MCF 10A (cell line): ENCODE data around the gene NRK. TPM values are rescaled to one million over a fixed set of nuclear protein-coding genes. Genes with fewer than 3 reads are reported as not detected.
A peak's percentile ranks its signal among the peaks of the same experiment; 100 is the strongest.

Source experiments
- Bru-seq: library from RNA; stranded (reverse); fragments of 400-500 nt; gene quantifications from one replicate; lab custom pipeline; 2021; lab: Mats Ljungman, UMichigan
- BruChase-seq, 2 experiments: library from RNA; stranded (reverse); fragments of 400-500 nt; gene quantifications; one replicate each; lab custom pipeline; 2021; lab: Mats Ljungman, UMichigan
- BruUV-seq: library from RNA; stranded (reverse); fragments of 400-500 nt; replicated peaks from 2 replicates; lab custom pipeline; 2021; lab: Mats Ljungman, UMichigan
- CTCF ChIA-PET: fragments of 300-600 bp; sonication (Branson Sonifier 250); formaldehyde crosslinking; extraction: SDS; loops from one replicate; lab custom pipeline; 2021; ENCODE audit warnings: antibody characterized with exemption, inconsistent platforms; lab: Yijun Ruan, JAX
- POLR2A ChIA-PET: fragments of 300-600, 350-650 bp; sonication (Branson Sonifier 250); formaldehyde crosslinking; extraction: SDS; loops from one replicate; lab custom pipeline; 2020; ENCODE audit warnings: antibody characterized with exemption, inconsistent platforms; lab: Yijun Ruan, JAX
- DNase-seq: peaks from one replicate; pipeline ENCODE4 v3.0.0-alpha.2; 2018; ENCODE audit not compliant: unreplicated experiment
- H3K27ac Mint-ChIP-seq: one replicate; pipeline ENCODE4 v1.8.0; 2022; ENCODE audit warnings: mild to moderate bottlenecking, low read depth, mixed read lengths; ENCODE audit not compliant: unreplicated experiment
- H3K27me3 Mint-ChIP-seq: one replicate; pipeline ENCODE4 v1.8.0; 2022; ENCODE audit warnings: mixed read lengths; ENCODE audit not compliant: insufficient read depth, unreplicated experiment
- H3K36me3 Mint-ChIP-seq: one replicate; pipeline ENCODE4 v1.8.0; 2022; ENCODE audit warnings: mild to moderate bottlenecking, moderate library complexity, mixed read lengths; ENCODE audit not compliant: insufficient read depth, unreplicated experiment
- H3K4me1 Mint-ChIP-seq: one replicate; pipeline ENCODE4 v1.8.0; 2022; ENCODE audit warnings: mixed read lengths; ENCODE audit not compliant: insufficient read depth, unreplicated experiment
- H3K4me3 Mint-ChIP-seq: one replicate; pipeline ENCODE4 v1.8.0; 2022; ENCODE audit warnings: mild to moderate bottlenecking, moderate library complexity, mixed read lengths; ENCODE audit not compliant: unreplicated experiment
- H3K9me3 Mint-ChIP-seq: one replicate; pipeline ENCODE4 v1.8.0; 2022; ENCODE audit warnings: mixed read lengths; ENCODE audit not compliant: unreplicated experiment
- CTCF ChIP-seq: fragments of 200-600 bp; IDR thresholded peaks from one replicate; pipeline ENCODE4 v1.8.0; 2022; ENCODE audit warnings: antibody characterized with exemption, mild to moderate bottlenecking; ENCODE audit not compliant: unreplicated experiment
- intact Hi-C: fragments of 100-400 bp; cut with micrococcal nuclease; formaldehyde crosslinking; loops from 2 replicates; pipeline ENCODE4 v1.14.1; 2022
- long read RNA-seq: library from polyadenylated mRNA; stranded (forward); transcript quantifications from one replicate; pipeline ENCODE4 v2.0.0, GENCODE V29; 2022
- total RNA-seq: library from RNA; stranded (reverse); gene quantifications from 2 replicates; pipeline ENCODE4 v1.2.3, GENCODE V29; 2022

The NRK gene, protein sequence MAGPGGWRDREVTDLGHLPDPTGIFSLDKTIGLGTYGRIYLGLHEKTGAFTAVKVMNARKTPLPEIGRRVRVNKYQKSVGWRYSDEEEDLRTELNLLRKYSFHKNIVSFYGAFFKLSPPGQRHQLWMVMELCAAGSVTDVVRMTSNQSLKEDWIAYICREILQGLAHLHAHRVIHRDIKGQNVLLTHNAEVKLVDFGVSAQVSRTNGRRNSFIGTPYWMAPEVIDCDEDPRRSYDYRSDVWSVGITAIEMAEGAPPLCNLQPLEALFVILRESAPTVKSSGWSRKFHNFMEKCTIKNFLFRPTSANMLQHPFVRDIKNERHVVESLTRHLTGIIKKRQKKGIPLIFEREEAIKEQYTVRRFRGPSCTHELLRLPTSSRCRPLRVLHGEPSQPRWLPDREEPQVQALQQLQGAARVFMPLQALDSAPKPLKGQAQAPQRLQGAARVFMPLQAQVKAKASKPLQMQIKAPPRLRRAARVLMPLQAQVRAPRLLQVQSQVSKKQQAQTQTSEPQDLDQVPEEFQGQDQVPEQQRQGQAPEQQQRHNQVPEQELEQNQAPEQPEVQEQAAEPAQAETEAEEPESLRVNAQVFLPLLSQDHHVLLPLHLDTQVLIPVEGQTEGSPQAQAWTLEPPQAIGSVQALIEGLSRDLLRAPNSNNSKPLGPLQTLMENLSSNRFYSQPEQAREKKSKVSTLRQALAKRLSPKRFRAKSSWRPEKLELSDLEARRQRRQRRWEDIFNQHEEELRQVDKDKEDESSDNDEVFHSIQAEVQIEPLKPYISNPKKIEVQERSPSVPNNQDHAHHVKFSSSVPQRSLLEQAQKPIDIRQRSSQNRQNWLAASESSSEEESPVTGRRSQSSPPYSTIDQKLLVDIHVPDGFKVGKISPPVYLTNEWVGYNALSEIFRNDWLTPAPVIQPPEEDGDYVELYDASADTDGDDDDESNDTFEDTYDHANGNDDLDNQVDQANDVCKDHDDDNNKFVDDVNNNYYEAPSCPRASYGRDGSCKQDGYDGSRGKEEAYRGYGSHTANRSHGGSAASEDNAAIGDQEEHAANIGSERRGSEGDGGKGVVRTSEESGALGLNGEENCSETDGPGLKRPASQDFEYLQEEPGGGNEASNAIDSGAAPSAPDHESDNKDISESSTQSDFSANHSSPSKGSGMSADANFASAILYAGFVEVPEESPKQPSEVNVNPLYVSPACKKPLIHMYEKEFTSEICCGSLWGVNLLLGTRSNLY (N-terminal part only)
- total RNA-seq, result 0.16 and 0.25 TPM in 2 replicates
- Bru-seq, nascent RNA, result percentile 20 among the genes with signal in this experiment
- percentile 27 among the genes with signal in this experiment for BruChase-seq, experiment 1, labeled RNA remaining after a 6-hour chase
- BruChase-seq, experiment 2, labeled RNA remaining after a 2-hour chase, result percentile 30 among the genes with signal in this experiment
- long read RNA-seq, result 0 reads

DNA sequence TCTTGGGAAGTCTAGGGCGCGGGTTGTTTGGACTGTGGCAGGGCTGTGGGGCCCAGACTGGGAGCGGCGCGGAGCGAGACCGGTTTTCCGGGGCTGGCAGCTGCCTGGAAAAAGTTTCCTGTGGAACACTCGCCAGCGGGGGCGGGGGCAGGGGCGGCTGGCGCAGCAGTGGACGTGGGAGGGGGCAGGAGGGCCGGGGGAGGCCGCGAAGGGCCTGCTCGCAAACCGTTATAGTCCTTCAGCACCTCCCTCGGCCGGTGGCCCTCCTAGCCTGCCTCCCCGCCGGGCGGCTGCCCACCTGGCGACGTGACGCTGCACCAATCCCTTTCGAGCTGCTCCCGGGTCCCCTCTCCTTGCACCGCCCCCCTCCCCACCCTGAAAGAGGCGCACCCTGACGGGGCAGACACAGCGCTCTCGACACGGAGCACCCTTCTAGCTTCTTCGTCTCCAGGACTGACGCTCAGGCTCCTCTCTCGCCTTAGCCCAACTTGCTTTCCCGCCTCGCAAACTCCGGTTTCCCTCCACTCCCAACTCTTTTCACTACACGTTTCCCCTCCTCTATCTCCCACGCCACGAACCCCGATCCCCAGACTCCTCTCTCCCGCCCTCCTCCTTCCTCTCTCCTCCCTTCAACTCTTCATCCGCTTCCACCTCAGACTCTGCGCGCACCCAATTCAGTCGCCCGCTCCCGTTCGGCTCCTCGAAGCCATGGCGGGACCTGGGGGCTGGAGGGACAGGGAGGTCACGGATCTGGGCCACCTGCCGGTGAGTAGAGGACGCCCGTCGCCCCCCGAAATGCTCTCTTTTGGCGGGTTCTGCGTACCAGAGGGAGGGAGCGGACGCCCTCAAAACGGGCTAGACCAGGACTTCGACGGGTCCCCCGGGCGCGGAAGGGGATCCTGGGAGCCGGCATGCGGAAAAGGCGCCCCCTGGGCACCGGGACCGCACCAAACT, at the start of gene NRK:
Gene NRK, plus strand, starts transcription at position 402 of the 954 bp plus-strand sequence. Its CDS starts 307 bp downstream, at position 709.
- intact Hi-C loops, result no loop called here

GRCh38 chrX:105773801-105774200, 48.5 kb upstream of the NRK start:
- Mint-ChIP-seq H3K9me3 (no peaks in the 10 kb centered on the region), H3K27ac (no peak overlapping the region), H3K4me1 (no peaks in the 10 kb centered on the region), H3K36me3 (no peaks in the 10 kb centered on the region), H3K4me3 (no peak overlapping the region), H3K27me3 (peaks cover 27% of the 10 kb centered on the region)
- ChIA-PET POLR2A (no interaction called here), CTCF (no interaction called here)
- no peak for DNase-seq
- TF ChIP-seq CTCF, result no peak
- BruUV-seq, result no TSS peak
- intact Hi-C loops, result no loop called here

More for the DNA sequence above, at the start of gene NRK:
- TF ChIP-seq CTCF, result no peak
- Mint-ChIP-seq H3K27me3 (peaks cover 51% of the 10 kb centered on the region), H3K9me3 (no peaks in the 10 kb centered on the region), H3K27ac (no peak within 1 kb of the TSS), H3K4me1 (no peaks in the 10 kb centered on the region), H3K36me3 (no peaks in the 10 kb centered on the region), H3K4me3 (no peak within 1 kb of the TSS)
- no peak for DNase-seq
- POLR2A ChIA-PET, result no interaction called here
- BruUV-seq, result no TSS peak
- CTCF ChIA-PET, result no interaction called here

DNA sequence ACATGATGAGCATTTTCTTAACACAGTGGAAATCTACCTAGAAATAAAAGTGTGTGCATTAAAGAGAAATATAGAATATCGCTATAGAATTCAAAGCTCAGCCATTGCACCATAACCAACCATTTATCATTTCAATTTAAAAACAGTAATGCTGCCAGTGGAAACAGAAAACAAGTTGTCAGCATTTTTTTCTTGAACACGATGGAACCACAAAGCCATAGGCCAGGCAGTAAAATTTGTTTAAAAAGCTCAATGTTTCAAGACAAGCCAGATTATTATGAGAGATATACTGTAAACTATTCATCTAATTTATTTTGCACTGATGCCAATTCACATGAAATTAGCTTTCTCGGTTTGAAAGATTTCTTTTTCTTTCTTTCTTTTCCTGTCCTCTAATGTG, 46.7 kb upstream of the NRK start:
- Mint-ChIP-seq H3K36me3 (no peaks in the 10 kb centered on the region), H3K4me1 (no peaks in the 10 kb centered on the region), H3K27me3 (peaks cover 18% of the 10 kb centered on the region), H3K9me3 (no peaks in the 10 kb centered on the region), H3K27ac (no peak overlapping the region), H3K4me3 (no peak overlapping the region)
- DNase-seq, result no peak
- intact Hi-C loops, result no loop called here
- TF ChIP-seq CTCF, result no peak
- no TSS peak for BruUV-seq
- ChIA-PET POLR2A (interaction anchor here (0.8 kb wide), 2 partner anchors 9 to 38 kb away, joined by 3 to 4 read pairs; no protein-coding TSS in a partner anchor), CTCF (no interaction called here)
